ENCODE results near the gene OR51B4. TPM values are rescaled to one million over a fixed set of nuclear protein-coding genes. Genes with fewer than 3 reads are reported as not detected.

OR51B4 gene
- total and polyA plus RNA-seq, 2 experiments from 2014 or later, result not detected

- TF ChIP-seq ZNF462 (CRISPR knock-in tag; IDR thresholded peaks at IDR 0.05) (no peak), EZH2phosphoT487 (IDR thresholded peaks at IDR 0.05; ENCODE audit: unreplicated experiment) (no peak), ZNF114 (CRISPR knock-in tag; IDR thresholded peaks at IDR 0.05) (no peak), NANOG (IDR thresholded peaks at IDR 0.05; ENCODE audit: borderline replicate concordance) (no peak), EZH2 (IDR thresholded peaks at IDR 0.05; ENCODE audit: low read depth, unreplicated experiment) (no peak), CREB1 (CRISPR knock-in tag; IDR thresholded peaks at IDR 0.05; ENCODE audit: low read depth) (no peak), POLR2AphosphoS5 (IDR thresholded peaks at IDR 0.05; ENCODE audit: low read depth) (no peak), ZNF331 (CRISPR knock-in tag; IDR thresholded peaks at IDR 0.05; ENCODE audit: low read depth) (no peak), ETS1 (IDR thresholded peaks at IDR 0.05) (no peak), CTCF (conservative IDR thresholded peaks at IDR 0.05; ENCODE audit: low read depth in 2 of 2) (no peak)
Measured at GRCh38 chr11:5283086-5283485, 18.7 kb downstream of the OR51B4 start (continued).
